Right lobe of liver (tissue), 4 donors: Measurements from ENCODE around the gene RETREG1.

ENCODE experiments used
- POLR2A ChIP-seq: fragments of 450-650 bp; IDR thresholded peaks from one replicate; pipeline ENCODE4 v1.6.1; 2017; ENCODE audit warnings: antibody characterized with exemption, mild to moderate bottlenecking
- TF ChIP-seq, protein P1 (sequence below), 4 donors: fragments of 200-600 bp in 3 of 4; fragments of 450-650 bp in 1 of 4; IDR thresholded peaks; one replicate each; pipeline versions ENCODE4 v1.5.1 to v1.8.0; 2016 to 2022; ENCODE audit warnings: antibody characterized with exemption in 4 of 4, mild to moderate bottlenecking in 2 of 4
- donor health status: DM: no; HTN: no; CAD: no.
- donor health status: DM: no; HTN: no; CAD: no.
- donor health status: DM: no; HTN: yes; CAD: no.

GRCh38 chr5:16578474-16578883 is 38.3 kb downstream of the RETREG1 start:
- TF ChIP-seq, protein P1, sequence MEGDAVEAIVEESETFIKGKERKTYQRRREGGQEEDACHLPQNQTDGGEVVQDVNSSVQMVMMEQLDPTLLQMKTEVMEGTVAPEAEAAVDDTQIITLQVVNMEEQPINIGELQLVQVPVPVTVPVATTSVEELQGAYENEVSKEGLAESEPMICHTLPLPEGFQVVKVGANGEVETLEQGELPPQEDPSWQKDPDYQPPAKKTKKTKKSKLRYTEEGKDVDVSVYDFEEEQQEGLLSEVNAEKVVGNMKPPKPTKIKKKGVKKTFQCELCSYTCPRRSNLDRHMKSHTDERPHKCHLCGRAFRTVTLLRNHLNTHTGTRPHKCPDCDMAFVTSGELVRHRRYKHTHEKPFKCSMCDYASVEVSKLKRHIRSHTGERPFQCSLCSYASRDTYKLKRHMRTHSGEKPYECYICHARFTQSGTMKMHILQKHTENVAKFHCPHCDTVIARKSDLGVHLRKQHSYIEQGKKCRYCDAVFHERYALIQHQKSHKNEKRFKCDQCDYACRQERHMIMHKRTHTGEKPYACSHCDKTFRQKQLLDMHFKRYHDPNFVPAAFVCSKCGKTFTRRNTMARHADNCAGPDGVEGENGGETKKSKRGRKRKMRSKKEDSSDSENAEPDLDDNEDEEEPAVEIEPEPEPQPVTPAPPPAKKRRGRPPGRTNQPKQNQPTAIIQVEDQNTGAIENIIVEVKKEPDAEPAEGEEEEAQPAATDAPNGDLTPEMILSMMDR (IDR thresholded peaks at IDR 0.05): no peak
- no peak for TF ChIP-seq POLR2A
